ENCODE results near the gene MPV17L2.
"Not testable (repeated sequence)": the region's sequence is repeated elsewhere in the genome, so short reads cannot be mapped to it uniquely, and the experiment has no call there.

MPV17L2 gene

GRCh38 chr19:18193388-18194180 is 566 bp downstream of the MPV17L2 start:
- no peak for DNase-seq

GRCh38 chr19:18194181-18194530 is 1.1 kb downstream of the MPV17L2 start:
- DNase-seq: no peak

GRCh38 chr19:18194554-18195238 is 1.7 kb downstream of the MPV17L2 start:
- DNase-seq: peak; percentile 44 to 68

GRCh38 chr19:18196511-18196845 is 3.5 kb downstream of the MPV17L2 start:
- no peak for DNase-seq

- no peak for DNase-seq
These were observed 4.3 kb downstream of the MPV17L2 start for GRCh38 chr19:18197306-18197705.

GRCh38 chr19:18197941-18198340 is 4.9 kb downstream of the MPV17L2 start:
- DNase-seq: no peak

- no peak for DNase-seq
These were observed 5.4 kb downstream of the MPV17L2 start for GRCh38 chr19:18198374-18198773.

- DNase-seq: no peak
These were observed 9.4 kb downstream of the MPV17L2 start for GRCh38 chr19:18202397-18202777.

- DNase-seq: peak; percentile 20 to 30
These were observed 9.9 kb downstream of the MPV17L2 start for GRCh38 chr19:18202778-18203407.

- DNase-seq: peak in 1 of 2 donors; percentile 57
These were observed 10.4 kb downstream of the MPV17L2 start for GRCh38 chr19:18203408-18203862.

GRCh38 chr19:18203863-18204393 is 10.9 kb downstream of the MPV17L2 start, which contains the start of gene RAB3A:
RAB3A (minus strand) TSS chr19:18204042; CDS start chr19:18202740, 1,302 bp downstream.
- peak; percentile 99 to 100 for DNase-seq

- DNase-seq: no peak
These were observed 11.6 kb downstream of the MPV17L2 start for GRCh38 chr19:18204394-18205199.

GRCh38 chr19:18205200-18205892 is 12.3 kb downstream of the MPV17L2 start:
- DNase-seq: peak; percentile 57 to 76

- no peak for DNase-seq
These were observed 13.0 kb downstream of the MPV17L2 start for GRCh38 chr19:18206018-18206417.

- peak; percentile 37 to 55 for DNase-seq
These were observed 15.3 kb downstream of the MPV17L2 start for GRCh38 chr19:18208098-18208951.

- DNase-seq: not testable (repeated sequence)
These were observed 16.9 kb downstream of the MPV17L2 start for GRCh38 chr19:18209912-18210311.

GRCh38 chr19:18211683-18212082 is 18.7 kb downstream of the MPV17L2 start:
- DNase-seq: no peak

- DNase-seq: no peak
These were observed 21.9 kb downstream of the MPV17L2 start for GRCh38 chr19:18214779-18215433.

- DNase-seq: no peak
These were observed 23.8 kb downstream of the MPV17L2 start for GRCh38 chr19:18216789-18217188.

GRCh38 chr19:18218159-18218558 is 25.1 kb downstream of the MPV17L2 start:
- DNase-seq: no peak

Measured in CD4-positive, alpha-beta T cell treated with Interleukin-4 for 1 hour (primary cell).